ENCODE measurements around the gene GPR151. TPM values are rescaled to one million over a fixed set of nuclear protein-coding genes. Genes with fewer than 3 reads are reported as not detected.

GPR151 gene
- total and polyA plus RNA-seq, 9 of the 15 experiments (the other 6 are each of a cell fraction or from before 2014, with no cell fraction given): 0.06 TPM; not detected in 8

DNA sequence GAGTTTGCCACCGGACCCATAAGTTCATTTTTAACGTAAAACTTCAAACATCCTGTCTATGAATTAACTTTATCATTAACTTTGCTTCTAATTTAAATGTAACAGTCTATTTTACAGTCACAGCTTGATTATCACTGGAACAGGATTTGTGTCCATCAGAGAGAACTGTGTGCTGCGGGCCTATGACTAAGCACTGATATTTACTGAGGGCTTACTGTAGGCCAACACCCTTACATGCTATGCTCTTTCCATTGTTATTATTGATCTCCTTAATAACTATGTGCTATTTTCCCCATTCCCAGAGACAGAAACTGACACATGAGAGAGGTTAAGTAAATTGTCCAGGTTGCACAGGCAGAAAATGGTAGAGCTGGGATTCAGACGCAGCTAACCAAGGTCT, 24.0 kb upstream of the GPR151 start:
- 0% methylated on average over 4 of the region's 4 CpGs for WGBS (ENCODE audit: insufficient coverage, low coverage, missing lambda C conversion rate)
- in situ Hi-C loops (cut with MboI): loop anchor here (5.0 kb wide), 2 partner anchors 417 to 647 kb away; no protein-coding TSS in a partner anchor
- TF ChIP-seq PURB (CRISPR knock-in tag; IDR thresholded peaks at IDR 0.05; ENCODE audit: low read depth) (no peak), RFX1 (IDR thresholded peaks at IDR 0.05) (no peak), RFX7 (CRISPR knock-in tag; IDR thresholded peaks at IDR 0.05) (no peak), ERF (CRISPR knock-in tag; IDR thresholded peaks at IDR 0.05) (no peak), RBM15 (IDR thresholded peaks at IDR 0.05; ENCODE audit: insufficient read depth, low read length) (no peak), ZFPM2 (CRISPR knock-in tag; IDR thresholded peaks at IDR 0.05) (no peak), FOXA1 (IDR thresholded peaks at IDR 0.05; ENCODE audit: borderline replicate concordance) (no peak), RBM25 (IDR thresholded peaks at IDR 0.05; ENCODE audit: low read depth, low read length, severe bottlenecking) (no peak), ELF2 (CRISPR knock-in tag; IDR thresholded peaks at IDR 0.05) (no peak)
- TF ChIP-seq, protein P1, sequence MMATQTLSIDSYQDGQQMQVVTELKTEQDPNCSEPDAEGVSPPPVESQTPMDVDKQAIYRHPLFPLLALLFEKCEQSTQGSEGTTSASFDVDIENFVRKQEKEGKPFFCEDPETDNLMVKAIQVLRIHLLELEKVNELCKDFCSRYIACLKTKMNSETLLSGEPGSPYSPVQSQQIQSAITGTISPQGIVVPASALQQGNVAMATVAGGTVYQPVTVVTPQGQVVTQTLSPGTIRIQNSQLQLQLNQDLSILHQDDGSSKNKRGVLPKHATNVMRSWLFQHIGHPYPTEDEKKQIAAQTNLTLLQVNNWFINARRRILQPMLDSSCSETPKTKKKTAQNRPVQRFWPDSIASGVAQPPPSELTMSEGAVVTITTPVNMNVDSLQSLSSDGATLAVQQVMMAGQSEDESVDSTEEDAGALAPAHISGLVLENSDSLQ (IDR thresholded peaks at IDR 0.05): no peak
- TF ChIP-seq, protein P2, sequence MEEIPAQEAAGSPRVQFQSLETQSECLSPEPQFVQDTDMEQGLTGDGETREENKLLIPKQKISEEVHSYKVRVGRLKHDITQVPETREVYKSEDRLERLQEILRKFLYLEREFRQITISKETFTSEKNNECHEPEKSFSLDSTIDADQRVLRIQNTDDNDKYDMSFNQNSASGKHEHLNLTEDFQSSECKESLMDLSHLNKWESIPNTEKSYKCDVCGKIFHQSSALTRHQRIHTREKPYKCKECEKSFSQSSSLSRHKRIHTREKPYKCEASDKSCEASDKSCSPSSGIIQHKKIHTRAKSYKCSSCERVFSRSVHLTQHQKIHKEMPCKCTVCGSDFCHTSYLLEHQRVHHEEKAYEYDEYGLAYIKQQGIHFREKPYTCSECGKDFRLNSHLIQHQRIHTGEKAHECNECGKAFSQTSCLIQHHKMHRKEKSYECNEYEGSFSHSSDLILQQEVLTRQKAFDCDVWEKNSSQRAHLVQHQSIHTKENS (CRISPR knock-in tag; IDR thresholded peaks at IDR 0.05): no peak
- TF ChIP-seq, protein P3, sequence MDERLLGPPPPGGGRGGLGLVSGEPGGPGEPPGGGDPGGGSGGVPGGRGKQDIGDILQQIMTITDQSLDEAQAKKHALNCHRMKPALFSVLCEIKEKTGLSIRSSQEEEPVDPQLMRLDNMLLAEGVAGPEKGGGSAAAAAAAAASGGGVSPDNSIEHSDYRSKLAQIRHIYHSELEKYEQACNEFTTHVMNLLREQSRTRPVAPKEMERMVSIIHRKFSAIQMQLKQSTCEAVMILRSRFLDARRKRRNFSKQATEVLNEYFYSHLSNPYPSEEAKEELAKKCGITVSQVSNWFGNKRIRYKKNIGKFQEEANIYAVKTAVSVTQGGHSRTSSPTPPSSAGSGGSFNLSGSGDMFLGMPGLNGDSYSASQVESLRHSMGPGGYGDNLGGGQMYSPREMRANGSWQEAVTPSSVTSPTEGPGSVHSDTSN (CRISPR knock-in tag; IDR thresholded peaks at IDR 0.05; ENCODE audit: low read depth): no peak
- TF ChIP-seq, protein P3 (tag; conservative IDR thresholded peaks at IDR 0.05; ENCODE audit: low read depth): no peak
- TF ChIP-seq, protein P4, sequence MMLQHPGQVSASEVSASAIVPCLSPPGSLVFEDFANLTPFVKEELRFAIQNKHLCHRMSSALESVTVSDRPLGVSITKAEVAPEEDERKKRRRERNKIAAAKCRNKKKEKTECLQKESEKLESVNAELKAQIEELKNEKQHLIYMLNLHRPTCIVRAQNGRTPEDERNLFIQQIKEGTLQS (IDR thresholded peaks at IDR 0.05): no peak
- TF ChIP-seq, protein P4 (CRISPR knock-in tag; conservative IDR thresholded peaks at IDR 0.05): no peak
- TF ChIP-seq, protein P5, sequence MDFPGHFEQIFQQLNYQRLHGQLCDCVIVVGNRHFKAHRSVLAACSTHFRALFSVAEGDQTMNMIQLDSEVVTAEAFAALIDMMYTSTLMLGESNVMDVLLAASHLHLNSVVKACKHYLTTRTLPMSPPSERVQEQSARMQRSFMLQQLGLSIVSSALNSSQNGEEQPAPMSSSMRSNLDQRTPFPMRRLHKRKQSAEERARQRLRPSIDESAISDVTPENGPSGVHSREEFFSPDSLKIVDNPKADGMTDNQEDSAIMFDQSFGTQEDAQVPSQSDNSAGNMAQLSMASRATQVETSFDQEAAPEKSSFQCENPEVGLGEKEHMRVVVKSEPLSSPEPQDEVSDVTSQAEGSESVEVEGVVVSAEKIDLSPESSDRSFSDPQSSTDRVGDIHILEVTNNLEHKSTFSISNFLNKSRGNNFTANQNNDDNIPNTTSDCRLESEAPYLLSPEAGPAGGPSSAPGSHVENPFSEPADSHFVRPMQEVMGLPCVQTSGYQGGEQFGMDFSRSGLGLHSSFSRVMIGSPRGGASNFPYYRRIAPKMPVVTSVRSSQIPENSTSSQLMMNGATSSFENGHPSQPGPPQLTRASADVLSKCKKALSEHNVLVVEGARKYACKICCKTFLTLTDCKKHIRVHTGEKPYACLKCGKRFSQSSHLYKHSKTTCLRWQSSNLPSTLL (IDR thresholded peaks at IDR 0.05): no peak

More for the DNA sequence above, 24.0 kb upstream of the GPR151 start:
- POLR2A ChIA-PET: interaction anchor here (1.5 kb wide), 1 partner anchor 8 kb away, joined by 3 read pairs; no protein-coding TSS in a partner anchor
- H3K4me2 ChIP-seq (ENCODE audit: insufficient read depth, low read length): no peak overlapping the region
- H3K9ac ChIP-seq (ENCODE audit: insufficient read depth in 1 of 2, low read depth in 2 of 2, low read length in 2 of 2): no peak overlapping the region
- no peaks in the 10 kb centered on the region for H3K36me3 ChIP-seq (ENCODE audit: control insufficient read depth, insufficient read depth, low read length)
- H3K9me3 ChIP-seq (replicated peaks; ENCODE audit: control insufficient read depth, insufficient read depth, low read depth, low read length): no peaks in the 10 kb centered on the region
- no TSS peak for BruUV-seq (replicated peaks)
- no peak overlapping the region for H3K27ac ChIP-seq (ENCODE audit: extremely low read depth, low read depth, low read length)
- H4K20me1 ChIP-seq (replicated peaks; ENCODE audit: control insufficient read depth, insufficient read depth, low read length): no peaks in the 10 kb centered on the region
- intact Hi-C loops (cut with micrococcal nuclease): loop anchor here (5.0 kb wide), 1 partner anchor 1037 kb away; no protein-coding TSS in a partner anchor
- no peak for DNase-seq (ENCODE audit: extremely low read depth in 1 of 4, low spot score in 3 of 4)
- no peak for FAIRE-seq
- no peaks in the 10 kb centered on the region for H3K79me2 ChIP-seq (ENCODE audit: control insufficient read depth, insufficient read depth, low read length)
- H3K9me1 ChIP-seq (ENCODE audit: control insufficient read depth, insufficient read depth, low read length): no peaks in the 10 kb centered on the region
- no peak overlapping the region for H3K4me3 ChIP-seq
- no peaks in the 10 kb centered on the region for H3K4me1 ChIP-seq (replicated peaks in 1 of 2; ENCODE audit: control insufficient read depth in 2 of 2, insufficient read depth in 2 of 2, low read length in 2 of 2)
- CTCF ChIA-PET (ENCODE audit: low intra/inter-chr PET ratio): no interaction called here
- no peak overlapping the region for H2AFZ ChIP-seq (ENCODE audit: low read depth, low read length)
- ATAC-seq: no peak
- H3K27me3 ChIP-seq (ENCODE audit: control insufficient read depth in 2 of 2, insufficient read depth in 2 of 2, low read length in 2 of 2): peaks cover 0 to 13% of the 10 kb centered on the region in 2 experiments; a peak in 2 of 5 replicates

Data from K562 (cell line).